Activated CD4-positive, alpha-beta T cell treated with anti-CD3 and anti-CD28 coated beads, Interleukin-2, amount 10 ng/mL, durations not matched to agents 24 days and 14 days (primary cell): ENCODE data around the gene PSMD11. TPM values are rescaled to one million over a fixed set of nuclear protein-coding genes. Genes with fewer than 3 reads are reported as not detected.
"Not testable (repeated sequence)": the region's sequence is repeated elsewhere in the genome, so short reads cannot be mapped to it uniquely, and the experiment has no call there.

Experiments
- DNase-seq: peaks from one replicate; pipeline ENCODE4 v3.0.0; 2022
- H3K27ac Mint-ChIP-seq: one replicate; pipeline ENCODE4 v1.8.0; 2022; ENCODE audit warnings: mild to moderate bottlenecking, mixed read lengths
- H3K27me3 Mint-ChIP-seq: one replicate; pipeline ENCODE4 v1.8.0; 2022; ENCODE audit warnings: mixed read lengths
- H3K36me3 Mint-ChIP-seq: one replicate; pipeline ENCODE4 v1.8.0; 2022; ENCODE audit warnings: low read depth, mild to moderate bottlenecking, mixed read lengths
- H3K4me1 Mint-ChIP-seq: one replicate; pipeline ENCODE4 v1.8.0; 2021; ENCODE audit warnings: mixed read lengths
- H3K4me3 Mint-ChIP-seq: one replicate; pipeline ENCODE4 v1.8.0; 2022; ENCODE audit warnings: mild to moderate bottlenecking, moderate library complexity, mixed read lengths
- H3K9me3 Mint-ChIP-seq: one replicate; pipeline ENCODE4 v1.8.0; 2021; ENCODE audit warnings: mixed read lengths
- intact Hi-C: fragments of 100-400 bp; cut with micrococcal nuclease; formaldehyde crosslinking; loops from one replicate; pipeline ENCODE4 v1.15.1; 2023
- total RNA-seq: library from RNA; stranded (reverse); gene quantifications from 2 replicates; pipeline ENCODE4 v1.2.3, GENCODE V29; 2022

Gene PSMD11
- total RNA-seq, 1 donor from 2014 or later: 217 TPM

- Mint-ChIP-seq H3K4me1 (peaks cover 31% of the 10 kb centered on the region), H3K36me3 (peaks cover 83% of the 10 kb centered on the region)
- H3K27me3 Mint-ChIP-seq, H3K9me3 Mint-ChIP-seq, DNase-seq, H3K27ac Mint-ChIP-seq, H3K4me3 Mint-ChIP-seq, intact Hi-C loops: not testable (repeated sequence)
Measured at GRCh38 chr17:32450379-32450778, 6.1 kb downstream of the PSMD11 start.

GRCh38 chr17:32451879-32452278 lies 7.6 kb downstream of the PSMD11 start:
- no peak overlapping the region for H3K27ac Mint-ChIP-seq
- H3K27me3 Mint-ChIP-seq: no peaks in the 10 kb centered on the region
- peaks cover 78% of the 10 kb centered on the region for H3K36me3 Mint-ChIP-seq
- intact Hi-C loops: no loop called here
- peaks cover 20% of the 10 kb centered on the region for H3K4me1 Mint-ChIP-seq
- DNase-seq: no peak
- H3K9me3 Mint-ChIP-seq: no peaks in the 10 kb centered on the region
- no peak overlapping the region for H3K4me3 Mint-ChIP-seq

- Mint-ChIP-seq H3K27ac (no peak overlapping the region), H3K27me3 (no peaks in the 10 kb centered on the region), H3K4me3 (no peak overlapping the region), H3K9me3 (no peaks in the 10 kb centered on the region), H3K36me3 (peaks cover 76% of the 10 kb centered on the region), H3K4me1 (peaks cover 20% of the 10 kb centered on the region)
- intact Hi-C loops: no loop called here
- DNase-seq: no peak
Measured at GRCh38 chr17:32452281-32452680, 8.0 kb downstream of the PSMD11 start.

GRCh38 chr17:32453370-32453769 lies 9.1 kb downstream of the PSMD11 start:
- H3K4me3 Mint-ChIP-seq: no peak overlapping the region
- DNase-seq: no peak
- intact Hi-C loops: no loop called here
- H3K9me3 Mint-ChIP-seq: no peaks in the 10 kb centered on the region
- H3K4me1 Mint-ChIP-seq: peaks cover 29% of the 10 kb centered on the region
- peaks cover 79% of the 10 kb centered on the region for H3K36me3 Mint-ChIP-seq
- H3K27me3 Mint-ChIP-seq: no peaks in the 10 kb centered on the region
- H3K27ac Mint-ChIP-seq: no peak overlapping the region

GRCh38 chr17:32458371-32458770 lies 14.1 kb downstream of the PSMD11 start:
- Mint-ChIP-seq H3K4me3 (no peak overlapping the region), H3K36me3 (peaks cover 79% of the 10 kb centered on the region)
- intact Hi-C loops: no loop called here

GRCh38 chr17:32460054-32460453 lies 15.7 kb downstream of the PSMD11 start:
- Mint-ChIP-seq H3K4me3 (no peak overlapping the region), H3K27ac (no peak overlapping the region), H3K36me3 (peaks cover 71% of the 10 kb centered on the region), H3K9me3 (no peaks in the 10 kb centered on the region), H3K4me1 (peaks cover 33% of the 10 kb centered on the region), H3K27me3 (no peaks in the 10 kb centered on the region)
- intact Hi-C loops: loop anchor here (5.0 kb wide), 1 partner anchor 297 kb away; no protein-coding TSS in a partner anchor
- no peak for DNase-seq

More at GRCh38 chr17:32458371-32458770, 14.1 kb downstream of the PSMD11 start:
- H3K9me3 Mint-ChIP-seq: no peaks in the 10 kb centered on the region
- H3K27me3 Mint-ChIP-seq: no peaks in the 10 kb centered on the region
- no peak for DNase-seq
- H3K4me1 Mint-ChIP-seq: peaks cover 39% of the 10 kb centered on the region
- H3K27ac Mint-ChIP-seq: peak overlapping the region; percentile 18

- Mint-ChIP-seq H3K4me3 (no peak overlapping the region), H3K27me3 (no peaks in the 10 kb centered on the region), H3K27ac (no peak overlapping the region), H3K36me3 (peaks cover 72% of the 10 kb centered on the region), H3K9me3 (no peaks in the 10 kb centered on the region), H3K4me1 (peaks cover 32% of the 10 kb centered on the region)
- no peak for DNase-seq
- intact Hi-C loops: loop anchor here (1.0 to 5.0 kb wide), 2 partner anchors 198 to 296 kb away; no protein-coding TSS in a partner anchor
Measured at GRCh38 chr17:32461498-32461852, 17.2 kb downstream of the PSMD11 start.

GRCh38 chr17:32461853-32462617 lies 17.7 kb downstream of the PSMD11 start:
- H3K27me3 Mint-ChIP-seq: no peaks in the 10 kb centered on the region
- H3K27ac Mint-ChIP-seq: no peak overlapping the region
- peaks cover 73% of the 10 kb centered on the region for H3K36me3 Mint-ChIP-seq
- intact Hi-C loops: loop anchor here (1.0 to 5.0 kb wide), 4 partner anchors 18 to 295 kb away; partner anchors contain the start of gene PSMD11
- no peak overlapping the region for H3K4me3 Mint-ChIP-seq
- H3K9me3 Mint-ChIP-seq: no peaks in the 10 kb centered on the region
- peak; percentile 88 for DNase-seq
- H3K4me1 Mint-ChIP-seq: peaks cover 29% of the 10 kb centered on the region

GRCh38 chr17:32463304-32463703 lies 19.0 kb downstream of the PSMD11 start:
- H3K27me3 Mint-ChIP-seq: no peaks in the 10 kb centered on the region
- peaks cover 18% of the 10 kb centered on the region for H3K4me1 Mint-ChIP-seq
- DNase-seq: no peak
- intact Hi-C loops: loop anchor here (5.0 kb wide), 1 partner anchor 294 kb away; no protein-coding TSS in a partner anchor
- no peak overlapping the region for H3K4me3 Mint-ChIP-seq
- no peak overlapping the region for H3K27ac Mint-ChIP-seq
- H3K9me3 Mint-ChIP-seq: no peaks in the 10 kb centered on the region
- peaks cover 71% of the 10 kb centered on the region for H3K36me3 Mint-ChIP-seq

- H3K36me3 Mint-ChIP-seq: peaks cover 69% of the 10 kb centered on the region
- intact Hi-C loops: loop anchor here (5.0 kb wide), 1 partner anchor 293 kb away; no protein-coding TSS in a partner anchor
- no peak overlapping the region for H3K27ac Mint-ChIP-seq
- H3K9me3 Mint-ChIP-seq: no peaks in the 10 kb centered on the region
- peaks cover 12% of the 10 kb centered on the region for H3K4me1 Mint-ChIP-seq
- H3K27me3 Mint-ChIP-seq: no peaks in the 10 kb centered on the region
- no peak for DNase-seq
- no peak overlapping the region for H3K4me3 Mint-ChIP-seq
Measured at GRCh38 chr17:32464374-32464773, 20.1 kb downstream of the PSMD11 start.

- no peak overlapping the region for H3K27ac Mint-ChIP-seq
Measured at GRCh38 chr17:32467949-32468348, 23.6 kb downstream of the PSMD11 start.

GRCh38 chr17:32470405-32471167 lies 26.3 kb downstream of the PSMD11 start:
- H3K4me1 Mint-ChIP-seq: no peaks in the 10 kb centered on the region
- H3K27ac Mint-ChIP-seq: no peak overlapping the region
- no peak for DNase-seq
- intact Hi-C loops: no loop called here
- no peak overlapping the region for H3K4me3 Mint-ChIP-seq
- no peaks in the 10 kb centered on the region for H3K9me3 Mint-ChIP-seq
- H3K36me3 Mint-ChIP-seq: peaks cover 68% of the 10 kb centered on the region
- no peaks in the 10 kb centered on the region for H3K27me3 Mint-ChIP-seq

More at GRCh38 chr17:32467949-32468348, 23.6 kb downstream of the PSMD11 start:
- H3K4me1 Mint-ChIP-seq: no peaks in the 10 kb centered on the region
- H3K4me3 Mint-ChIP-seq: no peak overlapping the region
- intact Hi-C loops: no loop called here
- H3K36me3 Mint-ChIP-seq: peaks cover 62% of the 10 kb centered on the region
- H3K27me3 Mint-ChIP-seq: no peaks in the 10 kb centered on the region
- no peaks in the 10 kb centered on the region for H3K9me3 Mint-ChIP-seq
- DNase-seq: no peak

- H3K9me3 Mint-ChIP-seq: no peaks in the 10 kb centered on the region
- H3K4me1 Mint-ChIP-seq: no peaks in the 10 kb centered on the region
- H3K4me3 Mint-ChIP-seq: no peak overlapping the region
- H3K36me3 Mint-ChIP-seq: peaks cover 68% of the 10 kb centered on the region
- no peaks in the 10 kb centered on the region for H3K27me3 Mint-ChIP-seq
- no peak overlapping the region for H3K27ac Mint-ChIP-seq
- intact Hi-C loops: no loop called here
- no peak for DNase-seq
Measured at GRCh38 chr17:32471652-32472051, 27.3 kb downstream of the PSMD11 start.

- Mint-ChIP-seq H3K9me3 (no peaks in the 10 kb centered on the region), H3K4me1 (no peaks in the 10 kb centered on the region), H3K4me3 (no peak overlapping the region), H3K27ac (no peak overlapping the region), H3K27me3 (no peaks in the 10 kb centered on the region), H3K36me3 (peaks cover 74% of the 10 kb centered on the region)
- intact Hi-C loops: no loop called here
- DNase-seq: no peak
Measured at GRCh38 chr17:32475258-32475657, 30.9 kb downstream of the PSMD11 start.
